GM18507 (cell line): ENCODE data around the gene CLDN10.
"Not testable (repeated sequence)": the region's sequence is repeated elsewhere in the genome, so short reads cannot be mapped to it uniquely, and the experiment has no call there.

ENCODE experiments used
- DNase-seq: peaks from one replicate; pipeline ENCODE4 v3.0.0; 2011; ENCODE audit warnings: low read depth; ENCODE audit not compliant: insufficient read length; ENCODE audit errors: extremely low spot score
- FAIRE-seq: peaks from 2 replicates; lab custom pipeline; 2011; peaks lifted over from hg19 to GRCh38; lab: Jason Lieb, UNC

The CLDN10 gene

GRCh38 chr13:95552539-95553441 lies at the start of gene CLDN10:
Gene CLDN10 (plus strand): TSS chr13:95552720. CDS start chr13:95552754, 34 bp downstream.
- FAIRE-seq (no peak), DNase-seq (no peak)

- DNase-seq: no peak
- FAIRE-seq: no peak
Measured at GRCh38 chr13:95503662-95504061, 48.9 kb upstream of the CLDN10 start.

GRCh38 chr13:95505265-95505664 lies 47.3 kb upstream of the CLDN10 start:
- DNase-seq (no peak), FAIRE-seq (no peak)

DNA sequence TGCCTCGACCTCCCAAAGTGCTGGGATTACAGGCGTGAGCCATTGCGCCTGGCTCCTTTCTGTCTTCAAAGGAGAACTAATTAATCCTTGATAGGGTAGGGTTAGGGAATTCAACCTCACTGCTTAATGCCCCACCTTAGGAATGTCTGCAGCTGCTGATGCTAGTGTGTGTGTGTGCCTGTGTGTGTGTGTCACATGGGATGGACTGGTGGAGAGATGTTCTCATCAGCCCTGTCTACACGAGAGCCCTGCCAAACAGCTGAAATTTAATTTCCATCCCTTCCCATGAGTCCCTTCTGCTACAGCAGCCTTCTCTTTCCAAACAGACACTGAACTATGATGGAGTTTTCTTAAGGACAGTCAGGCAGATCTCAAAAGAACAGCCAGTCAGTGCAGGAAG lies 46.5 kb upstream of the CLDN10 start:
- no peak for DNase-seq
- FAIRE-seq: no peak

DNA sequence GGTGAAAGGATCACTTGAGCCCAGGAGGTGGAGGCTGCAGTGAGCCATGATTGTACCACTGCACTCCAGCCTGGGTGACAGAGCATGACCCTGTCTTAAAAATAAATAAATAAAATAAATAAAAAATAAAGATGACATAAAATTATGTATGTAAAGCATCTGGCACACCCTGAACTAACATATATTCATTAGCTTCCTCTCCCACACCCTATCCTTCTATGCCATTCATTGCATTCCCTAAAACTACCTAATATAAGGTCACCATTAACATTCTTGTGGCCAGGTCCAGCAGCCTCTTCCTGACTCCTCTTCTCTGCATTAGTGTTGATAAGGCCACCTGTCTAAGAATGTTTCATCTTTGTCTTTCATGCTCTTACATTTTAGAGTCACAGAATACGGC lies 44.5 kb upstream of the CLDN10 start:
- DNase-seq (no peak), FAIRE-seq (no peak)

DNA sequence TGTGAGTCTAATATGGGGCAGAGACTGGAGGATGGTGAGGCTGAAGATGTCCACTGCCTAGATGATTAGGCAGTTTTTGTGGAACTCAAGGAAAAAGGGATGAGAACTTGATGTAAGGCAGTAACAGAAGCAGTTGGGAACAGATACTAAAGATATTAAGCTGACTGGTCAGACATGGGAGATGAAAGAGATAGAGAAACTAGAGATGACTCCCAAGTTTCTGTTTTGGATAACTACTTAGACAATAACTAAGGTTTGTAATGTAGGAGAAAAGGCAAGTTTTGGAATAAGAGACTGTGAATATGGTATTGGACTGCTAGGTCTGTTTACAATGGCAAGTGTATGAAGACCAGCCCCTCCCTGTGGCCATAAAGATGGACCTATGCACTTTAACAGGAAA lies 43.5 kb upstream of the CLDN10 start:
- DNase-seq: no peak
- FAIRE-seq: no peak

- DNase-seq: no peak
- no peak for FAIRE-seq
Measured at GRCh38 chr13:95509521-95510310, 42.8 kb upstream of the CLDN10 start.

GRCh38 chr13:95510950-95511349 lies 41.6 kb upstream of the CLDN10 start:
- DNase-seq (no peak), FAIRE-seq (no peak)

DNA sequence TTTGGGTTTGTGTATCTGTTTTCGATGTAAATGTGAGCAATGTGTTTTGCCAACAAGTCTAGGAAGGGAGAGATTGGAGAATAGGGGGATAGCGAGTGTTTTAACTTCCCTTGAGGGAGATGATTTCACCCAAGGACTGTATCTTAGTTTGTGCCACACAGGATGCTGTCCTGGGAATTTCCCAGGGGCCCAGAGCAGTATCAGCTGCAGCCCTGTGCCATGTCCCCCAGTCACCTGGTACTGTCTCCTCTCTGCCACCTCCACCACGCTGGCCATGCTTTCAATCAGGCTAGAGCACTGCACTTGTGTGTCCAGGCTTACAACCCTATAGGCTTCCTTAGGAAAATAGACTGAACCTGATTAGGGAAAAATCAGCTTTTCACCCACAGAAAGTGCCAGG lies 40.1 kb upstream of the CLDN10 start:
- DNase-seq: no peak
- no peak for FAIRE-seq

DNA sequence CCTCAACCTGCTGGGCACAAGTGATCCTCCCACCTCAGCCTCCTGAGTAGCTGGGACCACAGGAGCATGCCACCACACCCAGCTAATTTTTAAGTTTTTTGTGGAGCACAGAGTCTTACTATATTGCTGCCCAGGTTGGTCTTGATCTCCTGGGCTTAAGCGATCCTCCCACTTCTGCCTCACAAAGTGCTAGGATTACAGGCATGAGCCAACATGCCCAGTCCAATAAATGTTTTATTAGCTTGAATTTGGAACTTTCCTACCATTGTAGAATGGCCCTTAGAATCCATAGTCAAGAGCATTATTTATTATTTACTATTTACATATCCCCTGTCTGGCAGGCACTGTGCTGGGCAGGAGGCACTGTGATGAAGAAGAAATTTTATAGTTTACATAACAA lies 39.6 kb upstream of the CLDN10 start:
- FAIRE-seq: no peak
- DNase-seq: no peak

DNA sequence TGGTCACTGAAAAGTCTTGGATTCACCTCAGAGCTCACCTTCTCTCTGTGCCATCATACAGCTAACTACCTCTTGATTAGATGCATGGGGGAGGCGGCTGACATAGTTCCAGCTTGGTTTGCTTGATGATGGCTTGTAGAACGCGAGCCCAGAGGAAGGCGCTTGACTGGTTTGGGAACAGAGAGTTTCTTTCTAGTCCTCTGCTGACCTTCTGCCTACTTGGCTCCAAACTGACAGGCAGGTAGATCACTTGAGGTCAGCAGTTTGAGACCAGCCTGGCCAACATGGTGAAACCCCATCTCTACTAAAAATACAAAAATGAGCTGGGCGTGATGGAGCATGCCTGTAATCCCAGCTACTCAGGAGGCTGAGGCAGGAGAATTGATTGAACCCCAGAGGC lies 36.9 kb upstream of the CLDN10 start:
- FAIRE-seq, DNase-seq: not testable (repeated sequence)

DNA sequence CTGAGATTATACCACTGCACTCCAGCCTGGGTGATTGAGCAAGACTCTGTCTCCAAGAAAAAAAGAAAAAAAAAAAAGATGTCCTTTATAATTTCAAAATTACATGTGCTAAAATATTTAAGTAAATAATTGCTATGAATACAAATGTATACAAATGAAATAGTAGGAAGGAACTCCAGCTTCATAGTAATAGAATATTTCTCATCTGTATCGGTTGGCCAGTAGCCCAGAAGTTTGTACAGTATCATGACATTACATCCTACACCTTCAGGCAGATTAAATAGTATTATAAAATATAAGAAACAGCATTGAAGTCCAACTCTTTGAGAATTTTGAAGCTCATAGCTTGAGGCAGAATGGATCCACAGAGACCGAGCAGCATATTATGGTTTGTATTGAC lies 36.5 kb upstream of the CLDN10 start:
- FAIRE-seq: no peak

DNA sequence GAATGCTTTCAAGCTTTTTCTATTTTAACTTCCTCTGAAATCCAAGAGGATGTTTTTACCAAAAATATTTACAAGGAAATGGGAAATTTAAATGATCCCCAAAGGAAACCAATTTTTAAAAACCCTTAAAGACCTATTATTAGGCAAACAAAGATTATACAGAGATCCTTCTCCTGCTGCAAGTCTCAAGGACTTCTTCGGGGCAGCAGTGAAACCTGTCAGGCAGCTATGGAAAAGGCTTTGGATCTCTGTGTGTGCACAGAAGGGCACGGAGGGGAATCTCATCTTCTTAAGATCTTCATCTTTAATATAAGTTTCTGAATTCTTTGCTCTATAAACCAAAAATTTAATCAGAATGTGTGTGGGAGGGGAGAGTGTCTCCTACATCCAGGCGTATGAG lies 36.0 kb upstream of the CLDN10 start:
- FAIRE-seq (no peak), DNase-seq (no peak)

More for the DNA sequence above, 36.5 kb upstream of the CLDN10 start:
- no peak for DNase-seq

DNA sequence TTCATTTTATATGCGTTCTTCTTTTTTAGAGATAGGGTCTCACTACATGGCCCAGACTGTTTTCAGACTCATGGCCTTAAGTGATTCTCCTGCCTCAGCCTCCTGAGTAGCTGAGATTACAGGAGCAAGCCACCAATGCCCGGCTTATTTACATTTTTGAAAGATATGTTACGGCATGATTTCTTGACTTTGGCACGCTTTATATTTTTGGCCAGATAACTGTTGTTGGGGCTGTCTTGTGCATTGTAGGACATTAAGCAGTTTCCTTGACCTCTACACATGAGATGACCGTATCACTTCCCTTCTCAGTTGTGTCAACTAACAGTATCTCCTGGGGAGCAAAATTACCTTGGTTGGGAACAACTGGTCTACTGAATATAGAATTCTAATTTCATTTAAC lies 28.9 kb upstream of the CLDN10 start:
- FAIRE-seq: no peak
- no peak for DNase-seq

- no peak for DNase-seq
Measured at GRCh38 chr13:95524264-95524901, 28.1 kb upstream of the CLDN10 start.

GRCh38 chr13:95527955-95528354 lies 24.6 kb upstream of the CLDN10 start:
- FAIRE-seq (no peak), DNase-seq (no peak)

More at GRCh38 chr13:95524264-95524901, 28.1 kb upstream of the CLDN10 start:
- no peak for FAIRE-seq

DNA sequence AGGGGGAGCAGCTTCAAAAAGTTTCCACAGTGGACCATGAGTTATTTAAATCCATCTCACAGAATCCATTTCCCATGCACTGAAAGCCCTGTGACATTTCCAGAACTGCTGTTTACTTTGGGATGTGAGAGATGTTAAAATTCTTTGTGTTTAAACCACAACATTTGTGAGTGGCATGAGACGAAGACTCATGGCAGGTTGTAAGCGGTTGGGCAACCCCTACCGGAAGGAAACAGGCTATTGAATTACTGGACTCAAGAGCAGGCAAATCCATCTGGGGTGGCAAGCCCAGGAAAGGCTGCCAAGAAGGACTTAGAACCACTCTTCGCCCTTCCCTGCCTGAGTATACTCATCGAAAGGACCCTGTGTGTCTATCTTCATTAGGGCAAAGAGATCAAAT lies 22.3 kb upstream of the CLDN10 start:
- FAIRE-seq (no peak), DNase-seq (no peak)

GRCh38 chr13:95533545-95534160 lies 18.9 kb upstream of the CLDN10 start:
- no peak for FAIRE-seq
- no peak for DNase-seq

- FAIRE-seq: no peak
Measured at GRCh38 chr13:95535243-95535642, 17.3 kb upstream of the CLDN10 start.

More at GRCh38 chr13:95535243-95535642, 17.3 kb upstream of the CLDN10 start:
- DNase-seq: no peak
